RPMI8226 (cell line): Measurements from ENCODE around the gene PVR.
"Not testable (repeated sequence)": the region's sequence is repeated elsewhere in the genome, so short reads cannot be mapped to it uniquely, and the experiment has no call there.

Source experiments
- DNase-seq: peaks from one replicate; pipeline ENCODE4 v3.0.0-alpha.2; 2015

The PVR gene

GRCh38 chr19:44680536-44680935, 36.8 kb downstream of the PVR start:
- no peak for DNase-seq

GRCh38 chr19:44681992-44682790, 38.5 kb downstream of the PVR start:
- DNase-seq: no peak

- no peak for DNase-seq
Measured at GRCh38 chr19:44682807-44683206, 39.1 kb downstream of the PVR start.

- no peak for DNase-seq
Measured at GRCh38 chr19:44683434-44684210, 39.9 kb downstream of the PVR start.

GRCh38 chr19:44684396-44684795, 40.7 kb downstream of the PVR start:
- DNase-seq: not testable (repeated sequence)

- no peak for DNase-seq
Measured at GRCh38 chr19:44684892-44685863, 41.5 kb downstream of the PVR start.

- no peak for DNase-seq
Measured at GRCh38 chr19:44685877-44686276, 42.2 kb downstream of the PVR start.

- DNase-seq: no peak
Measured at GRCh38 chr19:44686896-44687295, 43.2 kb downstream of the PVR start.

GRCh38 chr19:44687888-44688287, 44.2 kb downstream of the PVR start:
- DNase-seq: no peak

- peak; percentile 68 for DNase-seq
Measured at GRCh38 chr19:44689290-44690130, 45.8 kb downstream of the PVR start.

GRCh38 chr19:44690131-44690440, 46.4 kb downstream of the PVR start:
- DNase-seq: no peak

GRCh38 chr19:44692379-44692721, 48.6 kb downstream of the PVR start:
- DNase-seq: no peak

GRCh38 chr19:44694184-44694579, 50.5 kb downstream of the PVR start:
- no peak for DNase-seq

- DNase-seq: no peak
Measured at GRCh38 chr19:44696939-44697669, 53.4 kb downstream of the PVR start.

- DNase-seq: no peak
Measured at GRCh38 chr19:44697670-44698034, 53.9 kb downstream of the PVR start.

- DNase-seq: no peak
Measured at GRCh38 chr19:44698492-44699201, 54.9 kb downstream of the PVR start, which contains the start of gene CEACAM16. TSS of gene CEACAM16 (plus strand) at chr19:44699151. CDS start at chr19:44701457, 2,306 bp downstream.

- DNase-seq: no peak
Measured at GRCh38 chr19:44700547-44700946, 56.8 kb downstream of the PVR start.

GRCh38 chr19:44701228-44701627, 57.5 kb downstream of the PVR start:
- DNase-seq: no peak

- DNase-seq: no peak
Measured at GRCh38 chr19:44702551-44703176, 59.0 kb downstream of the PVR start.

GRCh38 chr19:44703336-44704078, 59.8 kb downstream of the PVR start:
- DNase-seq: no peak
